Measurements from ENCODE around the gene NKD2.

NKD2 gene

DNA sequence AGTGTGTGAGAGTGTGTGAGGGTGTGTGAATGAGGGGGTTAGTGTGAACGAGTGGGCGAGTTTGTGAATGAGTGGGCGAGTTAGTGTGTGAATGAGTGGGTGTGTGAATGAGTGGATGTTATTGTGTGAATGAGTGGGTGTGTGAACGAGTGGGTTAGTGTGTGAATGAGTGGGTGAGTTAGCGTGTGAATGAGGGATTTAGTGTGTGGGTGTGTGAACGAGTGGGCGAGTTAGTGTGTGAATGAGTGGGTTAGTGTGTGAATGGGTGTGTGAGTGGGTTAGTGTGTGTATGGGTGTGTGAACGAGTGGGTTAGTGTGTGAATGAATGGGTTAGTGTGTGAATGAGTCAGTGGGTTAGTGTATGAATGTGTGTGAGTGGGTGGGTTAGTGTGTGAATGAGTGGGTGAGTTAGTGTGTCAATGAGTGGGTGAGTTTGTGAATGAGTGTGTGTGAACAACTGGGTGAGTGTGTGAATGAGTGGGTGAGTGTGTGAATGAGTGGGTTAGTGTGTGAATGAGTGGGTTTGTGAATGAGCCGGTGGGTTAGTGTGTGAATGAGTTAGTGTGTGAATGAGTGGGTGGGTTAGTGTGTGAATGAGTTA is 37.5 kb downstream of the NKD2 start:
- H3K9me3 ChIP-seq (ENCODE audit: control insufficient read depth, low read length): no peaks in the 10 kb centered on the region
- no peaks in the 10 kb centered on the region for H3K4me1 ChIP-seq
- no peak overlapping the region for H2AFZ ChIP-seq
- H3K9ac ChIP-seq: no peak overlapping the region
- H3K4me2 ChIP-seq (ENCODE audit: low read length): no peak overlapping the region
- H3K36me3 ChIP-seq (ENCODE audit: control insufficient read depth, insufficient read depth, low read length): no peaks in the 10 kb centered on the region
- H3K79me2 ChIP-seq: no peaks in the 10 kb centered on the region
- no peak overlapping the region for H3K27ac ChIP-seq
- no peak overlapping the region for H3K4me3 ChIP-seq (ENCODE audit: low read depth, low read length)
- TF ChIP-seq CTCF (IDR thresholded peaks at IDR 0.05): no peak
- no peaks in the 10 kb centered on the region for H3K27me3 ChIP-seq (ENCODE audit: control insufficient read depth, insufficient read depth, low read length)

GRCh38 chr5:1047332-1047965 is 38.8 kb downstream of the NKD2 start:
- no peak overlapping the region for H3K27ac ChIP-seq
- no peak overlapping the region for H2AFZ ChIP-seq
- no peaks in the 10 kb centered on the region for H3K36me3 ChIP-seq (ENCODE audit: control insufficient read depth, insufficient read depth, low read length)
- H3K4me1 ChIP-seq: no peaks in the 10 kb centered on the region
- H3K27me3 ChIP-seq (ENCODE audit: control insufficient read depth, insufficient read depth, low read length): no peaks in the 10 kb centered on the region
- H3K9me3 ChIP-seq (ENCODE audit: control insufficient read depth, low read length): no peaks in the 10 kb centered on the region
- no peaks in the 10 kb centered on the region for H3K79me2 ChIP-seq
- H3K4me2 ChIP-seq (ENCODE audit: low read length): no peak overlapping the region
- no peak overlapping the region for H3K4me3 ChIP-seq (ENCODE audit: low read depth, low read length)
- no peak for TF ChIP-seq CTCF (IDR thresholded peaks at IDR 0.05)
- H3K9ac ChIP-seq: no peak overlapping the region

DNA sequence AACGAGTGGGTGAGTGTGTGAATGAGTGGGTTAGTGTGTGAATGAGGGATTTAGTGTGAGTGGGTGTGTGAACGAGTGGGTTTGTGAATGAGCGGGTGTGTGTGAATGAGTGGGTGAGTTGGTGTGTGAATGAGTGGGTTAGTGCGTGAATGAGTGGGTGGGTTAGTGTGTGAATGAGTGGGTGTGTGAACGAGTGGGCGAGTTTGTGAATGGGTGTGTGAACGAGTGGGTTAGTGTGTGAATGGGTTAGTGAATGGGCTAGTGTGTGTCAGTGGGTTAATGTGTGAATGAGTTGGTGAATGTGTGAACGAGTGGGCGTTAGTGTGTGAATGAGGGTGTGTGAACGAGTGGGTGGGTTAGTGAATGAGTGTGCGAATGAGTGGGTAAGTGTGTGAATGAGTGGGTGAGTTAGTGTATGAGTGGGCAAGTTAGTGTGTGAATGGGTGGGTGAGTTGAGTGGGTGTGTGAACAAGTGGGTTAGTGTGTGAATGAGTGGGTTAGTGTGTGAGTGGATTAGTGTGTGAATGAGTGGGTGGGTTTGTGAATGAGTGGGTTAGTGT is 39.6 kb downstream of the NKD2 start:
- Histone ChIP-seq H3K27ac (no peak overlapping the region), H3K36me3 (ENCODE audit: control insufficient read depth, insufficient read depth, low read length) (no peaks in the 10 kb centered on the region), H3K4me3 (ENCODE audit: low read depth, low read length) (no peak overlapping the region), H3K4me2 (ENCODE audit: low read length) (no peak overlapping the region), H3K9ac (no peak overlapping the region), H2AFZ (no peak overlapping the region), H3K79me2 (no peaks in the 10 kb centered on the region), H3K9me3 (ENCODE audit: control insufficient read depth, low read length) (no peaks in the 10 kb centered on the region), H3K27me3 (ENCODE audit: control insufficient read depth, insufficient read depth, low read length) (no peaks in the 10 kb centered on the region), H3K4me1 (no peaks in the 10 kb centered on the region)
- TF ChIP-seq CTCF (IDR thresholded peaks at IDR 0.05): no peak

DNA sequence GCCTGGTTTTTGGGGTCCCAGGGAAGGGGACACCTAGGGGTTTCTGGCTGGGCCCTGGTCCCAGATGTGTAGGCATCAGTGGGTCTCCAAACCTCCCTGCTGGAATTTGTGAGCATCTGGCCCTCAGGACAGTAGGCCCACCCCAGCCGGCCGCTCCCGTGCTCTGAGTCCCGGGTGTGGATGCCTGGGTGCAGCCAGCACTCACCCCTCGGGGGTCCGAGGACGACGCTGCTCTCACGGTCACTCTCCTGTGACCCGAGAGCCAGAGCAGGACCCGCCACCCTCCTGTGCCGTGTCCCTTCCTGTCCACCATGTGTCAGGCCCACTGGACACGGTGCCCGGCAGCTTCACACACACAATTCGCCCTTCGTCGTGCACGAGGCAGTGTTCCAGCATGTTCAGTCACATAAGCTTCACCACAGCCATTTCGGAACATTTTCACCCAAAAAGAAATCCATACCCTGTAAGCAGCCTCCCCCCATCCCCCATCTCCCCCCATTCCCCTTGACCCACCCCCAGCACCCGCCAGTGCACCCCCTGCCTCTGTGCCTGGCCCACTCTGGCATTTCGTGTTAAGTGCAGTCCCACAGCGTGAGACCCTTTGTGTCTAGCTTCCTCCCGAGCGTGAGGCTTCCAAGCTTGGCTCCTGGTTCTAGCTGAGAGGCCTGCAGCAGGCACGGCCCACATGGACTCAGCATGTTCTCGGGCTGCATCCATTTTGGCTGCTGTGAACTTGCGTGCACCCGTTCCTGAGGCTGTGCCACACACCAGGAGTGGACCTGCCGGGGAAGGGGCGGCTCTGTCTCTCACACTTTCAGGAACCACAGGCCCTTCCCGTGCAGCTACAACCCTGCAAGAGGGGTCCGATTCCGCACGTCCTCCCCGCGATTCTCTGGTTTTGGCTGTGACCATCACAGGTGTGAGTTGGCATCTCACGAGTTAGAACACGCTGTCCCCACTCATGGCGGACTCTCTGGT is 40.5 kb downstream of the NKD2 start:
- Histone ChIP-seq H3K27ac (no peak overlapping the region), H3K79me2 (no peaks in the 10 kb centered on the region), H3K9me3 (ENCODE audit: control insufficient read depth, low read length) (no peaks in the 10 kb centered on the region), H3K9ac (no peak overlapping the region), H3K27me3 (ENCODE audit: control insufficient read depth, insufficient read depth, low read length) (no peaks in the 10 kb centered on the region), H3K4me1 (no peaks in the 10 kb centered on the region), H3K4me3 (ENCODE audit: low read depth, low read length) (no peak overlapping the region), H3K36me3 (ENCODE audit: control insufficient read depth, insufficient read depth, low read length) (no peaks in the 10 kb centered on the region), H3K4me2 (ENCODE audit: low read length) (no peak overlapping the region), H2AFZ (no peak overlapping the region)
- TF ChIP-seq CTCF (IDR thresholded peaks at IDR 0.05): no peak

Data from parathyroid adenoma (tissue), 2 donors.